Prostate gland (tissue), 2 donors: ENCODE data around the gene STARD9.

Experiments
- CTCF ChIP-seq, 4 experiments: fragments of 200-600 bp in 2 of 4; fragments of 450-650 bp in 2 of 4; sonication (generic) in 2 of 4; IDR thresholded peaks; 1 replicate in 3 of 4; 2 replicates in 1 of 4; pipeline ENCODE4 v1.5.1; 2016 to 2019; ENCODE audit warnings: antibody characterized with exemption in 4 of 4, mild to moderate bottlenecking in 2 of 4, moderate library complexity in 2 of 4
- POLR2A ChIP-seq: fragments of 450-650 bp; IDR thresholded peaks from one replicate; pipeline ENCODE4 v1.6.1; 2016; ENCODE audit warnings: antibody characterized with exemption, mild to moderate bottlenecking
- POLR2AphosphoS5 ChIP-seq: sonication (generic); formaldehyde crosslinking; IDR thresholded peaks from one replicate; pipeline ENCODE4 v1.6.1; 2017; ENCODE audit warnings: antibody characterized with exemption

GRCh38 chr15:42558739-42559138 is 16.7 kb upstream of the STARD9 start:
- TF ChIP-seq CTCF (IDR thresholded peaks at IDR 0.05) (no peak), POLR2A (no peak), POLR2AphosphoS5 (no peak)
